ENCODE data around the gene KDM4E. TPM values are rescaled to one million over a fixed set of nuclear protein-coding genes. Genes with fewer than 3 reads are reported as not detected.
"Not testable (repeated sequence)": the region's sequence is repeated elsewhere in the genome, so short reads cannot be mapped to it uniquely, and the experiment has no call there.

KDM4E gene
- total RNA-seq, 2 donors from 2014 or later: not detected

- Mint-ChIP-seq H3K27me3 (ENCODE audit: low read depth) (peaks cover 18% of the 10 kb centered on the region), H3K36me3 (ENCODE audit: insufficient read depth in 2 of 2) (no peaks in the 10 kb centered on the region), H3K4me3 (no peak overlapping the region), H3K4me1 (ENCODE audit: low read depth) (no peaks in the 10 kb centered on the region), H3K27ac (no peak overlapping the region), H3K9me3 (no peaks in the 10 kb centered on the region)
- DNase-seq: no peak
- ATAC-seq (replicated peaks in 1 of 2): no peak
Observed at GRCh38 chr11:95028357-95028756, 3.3 kb downstream of the KDM4E start.

GRCh38 chr11:95033051-95033450 lies 8.0 kb downstream of the KDM4E start:
- ATAC-seq (replicated peaks in 1 of 2) (no peak), DNase-seq (no peak)
- H3K27me3 Mint-ChIP-seq (ENCODE audit: low read depth): peaks cover 40% of the 10 kb centered on the region
- no peak overlapping the region for H3K4me3 Mint-ChIP-seq
- H3K4me1 Mint-ChIP-seq (ENCODE audit: low read depth): no peaks in the 10 kb centered on the region
- H3K36me3 Mint-ChIP-seq (ENCODE audit: insufficient read depth in 2 of 2): no peaks in the 10 kb centered on the region
- no peak overlapping the region for H3K27ac Mint-ChIP-seq
- no peaks in the 10 kb centered on the region for H3K9me3 Mint-ChIP-seq

DNA sequence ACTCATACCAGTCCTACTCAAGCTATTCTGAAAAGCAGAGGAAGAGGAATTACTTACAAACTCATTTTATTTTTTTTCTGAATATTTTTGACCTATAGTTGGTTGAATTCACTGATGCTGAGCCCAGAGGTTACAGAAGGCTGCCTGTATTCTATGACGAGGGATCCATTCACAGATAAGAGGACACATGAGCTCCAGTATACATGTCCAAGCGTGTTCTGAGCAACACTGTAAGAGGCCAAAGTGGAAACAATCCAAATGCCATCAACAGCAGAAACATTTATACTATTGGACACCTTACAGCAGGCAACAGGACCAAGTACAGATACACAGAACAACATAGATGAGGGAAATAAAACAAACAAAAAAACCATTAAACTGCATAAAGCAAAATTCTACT lies 10.3 kb downstream of the KDM4E start:
- no peaks in the 10 kb centered on the region for H3K4me1 Mint-ChIP-seq (ENCODE audit: low read depth)
- peaks cover 49% of the 10 kb centered on the region for H3K27me3 Mint-ChIP-seq (ENCODE audit: low read depth)
- no peak overlapping the region for H3K4me3 Mint-ChIP-seq
- no peaks in the 10 kb centered on the region for H3K9me3 Mint-ChIP-seq
- DNase-seq: no peak
- ATAC-seq (replicated peaks in 1 of 2): no peak
- H3K36me3 Mint-ChIP-seq (ENCODE audit: insufficient read depth in 2 of 2): no peaks in the 10 kb centered on the region
- no peak overlapping the region for H3K27ac Mint-ChIP-seq

DNA sequence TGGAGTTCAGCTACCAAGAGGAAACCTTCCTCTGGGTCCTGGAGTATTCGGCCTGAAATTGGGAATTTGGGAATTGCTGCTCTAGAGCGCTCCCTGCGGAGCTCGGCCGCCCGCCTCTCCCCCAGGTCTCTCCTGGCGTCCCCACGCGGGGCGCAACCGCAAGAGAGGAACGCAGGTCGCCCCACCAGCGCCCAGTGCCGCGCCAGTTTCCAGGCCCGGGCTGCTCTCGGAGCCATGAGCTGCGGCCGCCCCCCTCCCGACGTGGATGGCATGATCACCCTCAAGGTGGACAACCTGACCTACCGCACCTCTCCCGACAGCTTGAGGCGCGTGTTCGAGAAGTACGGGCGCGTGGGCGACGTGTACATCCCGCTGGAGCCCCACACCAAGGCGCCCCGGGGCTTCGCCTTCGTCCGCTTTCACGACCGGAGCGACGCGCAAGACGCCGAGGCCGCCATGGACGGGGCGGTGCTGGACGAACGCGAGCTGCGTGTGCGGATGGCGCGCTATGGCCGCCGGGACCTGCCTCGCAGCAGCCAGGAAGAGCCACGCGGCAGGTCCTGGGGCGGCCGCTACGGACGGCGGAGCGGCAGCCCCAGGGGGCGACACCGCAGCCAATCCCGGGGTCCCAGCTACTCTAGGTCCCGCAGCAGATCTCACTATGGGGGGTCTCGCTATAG lies 12.4 kb downstream of the KDM4E start:
- DNase-seq: peak; percentile 21 to 24
- not testable (repeated sequence) for H3K4me1 Mint-ChIP-seq (ENCODE audit: low read depth); H3K36me3 Mint-ChIP-seq (ENCODE audit: insufficient read depth in 2 of 2); H3K9me3 Mint-ChIP-seq; H3K27ac Mint-ChIP-seq
- peak overlapping the region in 1 of 2 donors; percentile 55 for H3K4me3 Mint-ChIP-seq
- ATAC-seq (replicated peaks in 1 of 2): peak; percentile 67 to 74
- H3K27me3 Mint-ChIP-seq (ENCODE audit: low read depth): peaks cover 53% of the 10 kb centered on the region

- Mint-ChIP-seq H3K36me3 (ENCODE audit: insufficient read depth in 2 of 2) (no peaks in the 10 kb centered on the region), H3K27ac (no peak overlapping the region), H3K9me3 (no peaks in the 10 kb centered on the region), H3K27me3 (ENCODE audit: low read depth) (peaks cover 48% of the 10 kb centered on the region), H3K4me3 (no peak overlapping the region), H3K4me1 (ENCODE audit: low read depth) (no peaks in the 10 kb centered on the region)
- no peak for DNase-seq
- ATAC-seq (replicated peaks in 1 of 2): no peak
Observed at GRCh38 chr11:95042239-95042638, 17.2 kb downstream of the KDM4E start.

- Mint-ChIP-seq H3K9me3 (no peaks in the 10 kb centered on the region), H3K27me3 (ENCODE audit: low read depth) (peaks cover 48% of the 10 kb centered on the region), H3K4me1 (ENCODE audit: low read depth) (no peaks in the 10 kb centered on the region), H3K4me3 (no peak overlapping the region), H3K36me3 (ENCODE audit: insufficient read depth in 2 of 2) (no peaks in the 10 kb centered on the region), H3K27ac (no peak overlapping the region)
- no peak for DNase-seq
- no peak for ATAC-seq (replicated peaks in 1 of 2)
Observed at GRCh38 chr11:95042906-95043305, 17.8 kb downstream of the KDM4E start.

DNA sequence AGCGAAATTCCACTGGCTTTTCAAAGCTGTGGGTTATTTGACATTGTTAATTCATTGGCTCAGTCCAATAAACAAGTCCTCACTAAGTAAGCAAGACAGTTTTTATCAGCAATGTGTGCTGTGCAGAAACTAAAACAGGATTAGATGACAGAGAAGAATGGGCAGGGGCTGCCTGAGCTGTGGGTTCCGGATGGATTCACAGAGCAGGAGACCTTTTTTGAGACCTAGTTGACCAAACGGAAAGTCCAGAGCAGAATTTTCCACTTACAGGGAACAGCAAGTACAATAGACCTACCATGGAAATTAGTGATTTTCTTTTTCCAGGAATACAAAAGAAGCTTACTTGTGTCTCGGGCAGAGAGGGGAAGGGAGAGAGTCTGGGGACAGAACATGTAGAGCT lies 19.0 kb downstream of the KDM4E start:
- H3K36me3 Mint-ChIP-seq (ENCODE audit: insufficient read depth in 2 of 2): no peaks in the 10 kb centered on the region
- H3K27me3 Mint-ChIP-seq (ENCODE audit: low read depth): peaks cover 38% of the 10 kb centered on the region
- H3K27ac Mint-ChIP-seq: no peak overlapping the region
- no peak for ATAC-seq (replicated peaks in 1 of 2)
- no peaks in the 10 kb centered on the region for H3K4me1 Mint-ChIP-seq (ENCODE audit: low read depth)
- H3K9me3 Mint-ChIP-seq: no peaks in the 10 kb centered on the region
- no peak for DNase-seq
- H3K4me3 Mint-ChIP-seq: no peak overlapping the region

DNA sequence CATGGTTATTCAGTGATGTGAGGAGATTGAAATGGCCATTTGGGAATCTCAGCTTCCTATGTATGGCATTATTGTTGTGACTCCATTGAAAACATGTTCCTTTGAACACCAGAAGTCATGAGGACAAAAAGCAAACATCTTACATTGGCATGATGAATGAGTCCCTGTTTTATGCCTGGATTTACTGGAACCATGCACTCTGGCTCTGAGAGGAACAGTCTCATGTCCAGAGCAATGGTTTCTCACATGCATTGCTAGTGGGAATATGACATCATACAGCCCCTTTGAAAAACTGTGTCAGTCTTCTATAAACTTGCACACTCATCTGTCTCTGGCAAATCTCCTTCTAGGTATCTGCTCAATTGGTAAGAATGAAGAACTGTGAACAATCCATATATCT lies 20.8 kb downstream of the KDM4E start:
- Mint-ChIP-seq H3K4me3 (no peak overlapping the region), H3K27me3 (ENCODE audit: low read depth) (peaks cover 38% of the 10 kb centered on the region), H3K9me3 (no peaks in the 10 kb centered on the region), H3K4me1 (ENCODE audit: low read depth) (no peaks in the 10 kb centered on the region), H3K27ac (no peak overlapping the region), H3K36me3 (ENCODE audit: insufficient read depth in 2 of 2) (no peaks in the 10 kb centered on the region)
- ATAC-seq (replicated peaks in 1 of 2) (no peak), DNase-seq (no peak)

- H3K9me3 Mint-ChIP-seq; H3K4me1 Mint-ChIP-seq (ENCODE audit: low read depth); DNase-seq; ATAC-seq (replicated peaks in 1 of 2); H3K36me3 Mint-ChIP-seq (ENCODE audit: insufficient read depth in 2 of 2); H3K4me3 Mint-ChIP-seq; H3K27ac Mint-ChIP-seq: not testable (repeated sequence)
- peaks cover 36% of the 10 kb centered on the region for H3K27me3 Mint-ChIP-seq (ENCODE audit: low read depth)
Observed at GRCh38 chr11:95049122-95049521, 24.1 kb downstream of the KDM4E start, which contains the start of gene KDM4F. KDM4F (plus strand) TSS chr11:95049422.

DNA sequence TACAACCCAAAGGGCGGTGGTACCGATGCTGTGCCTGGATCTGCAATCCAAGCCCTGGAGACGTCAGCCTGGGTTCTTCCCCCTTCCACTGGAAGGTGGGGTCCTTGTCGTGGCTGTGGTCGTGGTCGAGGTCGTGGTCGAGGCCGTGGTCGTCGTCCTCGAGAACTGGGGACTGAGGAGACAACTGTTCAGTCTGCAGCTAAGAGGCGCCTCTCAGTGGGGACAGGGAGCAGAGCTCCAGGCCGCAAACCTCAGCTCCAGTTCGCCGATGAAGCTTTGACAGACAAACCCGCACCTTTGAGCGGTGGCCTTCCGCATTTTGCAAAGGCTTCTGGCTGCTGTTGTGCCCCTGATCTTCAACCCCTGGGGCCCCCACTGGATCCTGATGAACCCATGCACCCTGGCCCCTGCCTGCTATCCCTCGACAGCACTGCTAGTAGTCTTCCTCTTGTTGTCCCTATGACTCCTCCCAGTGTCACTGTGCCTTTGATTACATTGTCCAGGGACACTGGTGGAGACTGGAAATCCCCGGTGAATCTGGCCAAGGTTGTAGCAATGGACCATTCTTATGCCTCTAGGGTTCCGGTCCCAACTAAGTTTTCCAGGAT lies 25.6 kb downstream of the KDM4E start:
- H3K36me3 Mint-ChIP-seq (ENCODE audit: insufficient read depth in 2 of 2): no peaks in the 10 kb centered on the region
- ATAC-seq (replicated peaks in 1 of 2) (no peak), DNase-seq (no peak)
- no peaks in the 10 kb centered on the region for H3K9me3 Mint-ChIP-seq
- no peak overlapping the region for H3K27ac Mint-ChIP-seq
- H3K4me3 Mint-ChIP-seq: no peak overlapping the region
- no peaks in the 10 kb centered on the region for H3K4me1 Mint-ChIP-seq (ENCODE audit: low read depth)
- H3K27me3 Mint-ChIP-seq (ENCODE audit: low read depth): peaks cover 33% of the 10 kb centered on the region

DNA sequence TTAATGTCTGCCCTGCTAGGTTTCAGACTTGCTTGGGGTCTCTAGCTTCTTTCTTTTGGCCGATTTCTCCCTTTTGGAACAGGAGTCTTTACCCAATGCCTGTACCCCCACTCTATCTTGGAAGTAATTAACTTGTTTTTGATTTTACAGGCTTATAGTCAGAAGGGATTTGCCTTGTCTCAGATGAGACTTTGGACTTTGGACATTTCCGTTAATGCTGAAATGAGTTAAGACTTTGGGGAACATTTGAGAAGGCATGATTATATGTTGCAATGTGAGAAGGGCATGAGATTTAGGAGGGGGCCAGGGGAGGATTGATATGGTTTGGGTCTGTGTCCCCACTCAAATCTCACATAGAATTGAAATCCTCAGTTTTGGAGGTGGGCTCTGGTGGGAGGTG lies 29.3 kb downstream of the KDM4E start:
- Mint-ChIP-seq H3K4me3 (no peak overlapping the region), H3K36me3 (ENCODE audit: insufficient read depth in 2 of 2) (no peaks in the 10 kb centered on the region), H3K9me3 (no peaks in the 10 kb centered on the region), H3K27me3 (ENCODE audit: low read depth) (peaks cover 49% of the 10 kb centered on the region), H3K4me1 (ENCODE audit: low read depth) (no peaks in the 10 kb centered on the region), H3K27ac (no peak overlapping the region)
- ATAC-seq (replicated peaks in 1 of 2): no peak
- DNase-seq: no peak

- DNase-seq: no peak
- Mint-ChIP-seq H3K4me3 (no peak overlapping the region), H3K27ac (no peak overlapping the region), H3K36me3 (ENCODE audit: insufficient read depth in 2 of 2) (no peaks in the 10 kb centered on the region), H3K27me3 (ENCODE audit: low read depth) (peaks cover 50% of the 10 kb centered on the region), H3K9me3 (no peaks in the 10 kb centered on the region), H3K4me1 (ENCODE audit: low read depth) (no peaks in the 10 kb centered on the region)
- peak in 1 of 2 donors; percentile 33 for ATAC-seq (replicated peaks in 1 of 2)
Observed at GRCh38 chr11:95055283-95055897, 30.3 kb downstream of the KDM4E start.

- no peak overlapping the region for H3K4me3 Mint-ChIP-seq
- no peak for ATAC-seq (replicated peaks in 1 of 2)
- no peaks in the 10 kb centered on the region for H3K36me3 Mint-ChIP-seq (ENCODE audit: insufficient read depth in 2 of 2)
- H3K27ac Mint-ChIP-seq: no peak overlapping the region
- H3K27me3 Mint-ChIP-seq (ENCODE audit: low read depth): peaks cover 52% of the 10 kb centered on the region
- H3K4me1 Mint-ChIP-seq (ENCODE audit: low read depth): no peaks in the 10 kb centered on the region
- DNase-seq: no peak
- no peaks in the 10 kb centered on the region for H3K9me3 Mint-ChIP-seq
Observed at GRCh38 chr11:95057959-95058358, 32.9 kb downstream of the KDM4E start.

Measured in activated T-cell treated with anti-CD3 and anti-CD28 coated beads, Interleukin-2, amount 50 U/mL, for 72 hours (primary cell).